ENCODE measurements around the gene INSR. TPM values are rescaled to one million over a fixed set of nuclear protein-coding genes. Genes with fewer than 3 reads are reported as not detected.

The INSR gene
- total and polyA plus RNA-seq, 2 of the 8 experiments (the other 6 are each of a cell fraction or from before 2014, with no cell fraction given) = 13.1 to 48.7 TPM

DNA sequence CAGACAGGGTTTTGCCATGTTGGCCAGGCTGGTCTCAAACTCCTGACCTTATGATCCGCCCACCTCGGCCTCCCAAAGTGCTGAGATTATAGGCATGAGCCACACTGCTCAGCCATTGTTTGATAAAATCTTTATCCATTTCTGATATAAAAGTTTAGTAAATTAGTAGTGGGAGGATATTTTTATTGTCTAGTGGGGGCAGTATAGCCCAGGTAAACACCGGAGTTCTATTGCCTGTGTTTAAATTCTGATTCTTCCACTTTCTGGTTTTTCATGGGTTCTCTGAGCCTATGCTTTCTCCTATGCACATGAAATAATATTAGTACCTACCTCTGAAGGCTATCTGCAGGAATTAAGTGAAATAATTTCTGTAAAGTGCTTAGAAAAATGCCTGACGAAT, 34.4 kb upstream of the INSR start:
- no peak overlapping the region for H2AK5ac ChIP-seq (ENCODE audit: low read depth, low read length)
- H3K4me1 ChIP-seq (replicated peaks in 1 of 4; ENCODE audit: control insufficient read depth in 3 of 4, insufficient read depth in 4 of 4, low read length in 3 of 4) = no peaks in the 10 kb centered on the region
- ChIA-PET CTCF (ENCODE audit: partially characterized antibody) (interaction anchor here (1.1 to 2.3 kb wide), 4 partner anchors 12 to 128 kb away, joined by 3 to 5 read pairs (median 4); no protein-coding TSS in a partner anchor), POLR2A (ENCODE audit: partially characterized antibody) (no interaction called here)
- H3K27me3 ChIP-seq (replicated peaks in 1 of 4; ENCODE audit: control insufficient read depth in 3 of 4, extremely low read depth in 1 of 4, insufficient read depth in 3 of 4, low read length in 3 of 4) = no peaks in the 10 kb centered on the region
- no peak overlapping the region for H2BK5ac ChIP-seq (ENCODE audit: low read depth, low read length)
- H4K91ac ChIP-seq (replicated peaks; ENCODE audit: insufficient read length, low read length) = no peak overlapping the region
- peaks cover 7% of the 10 kb centered on the region; the same call in 1 of the 2 replicates for H3K23me2 ChIP-seq (ENCODE audit: low read depth, low read length)
- DNase-seq (ENCODE audit: low read depth in 1 of 2, low spot score in 2 of 2) = no peak
- no peak overlapping the region for H3K23ac ChIP-seq (ENCODE audit: insufficient read length)
- H3K9me3 ChIP-seq (ENCODE audit: insufficient read depth in 2 of 2, low read depth in 1 of 2, low read length in 1 of 2) = peaks cover 0 to 11% of the 10 kb centered on the region in 2 experiments; a peak in 2 of 4 replicates
- no peak for FAIRE-seq
- no peak overlapping the region for H2BK15ac ChIP-seq (ENCODE audit: low read length)
- no peak overlapping the region for H2AFZ ChIP-seq (ENCODE audit: low read length)
- no peak overlapping the region for H3K9ac ChIP-seq (replicated peaks in 1 of 4; ENCODE audit: extremely low read depth in 1 of 4, low read depth in 3 of 4, low read length in 3 of 4)
- no peak overlapping the region for H4K5ac ChIP-seq (ENCODE audit: insufficient read length, low read depth, low read length)
- H3K14ac ChIP-seq (ENCODE audit: insufficient read length) = no peak overlapping the region
- H3K79me2 ChIP-seq (ENCODE audit: control insufficient read depth in 1 of 2, insufficient read depth in 2 of 2, low read length in 2 of 2) = no peaks in the 10 kb centered on the region
- no peak overlapping the region for H2BK120ac ChIP-seq (replicated peaks; ENCODE audit: low read depth, low read length)
- no peak overlapping the region for H2BK12ac ChIP-seq (ENCODE audit: low read depth, low read length)
- H2BK20ac ChIP-seq (ENCODE audit: low read length) = no peak overlapping the region
- H3K79me1 ChIP-seq (ENCODE audit: low read depth, low read length) = no peaks in the 10 kb centered on the region
- peaks cover 0 to 6% of the 10 kb centered on the region in 2 experiments for H4K20me1 ChIP-seq (replicated peaks in 1 of 2; ENCODE audit: control insufficient read depth in 1 of 2, insufficient read depth in 2 of 2, low read length in 2 of 2)
- WGBS, 2 experiments (ENCODE audit: extremely low coverage in 1 of 2, insufficient coverage in 1 of 2, insufficient read length in 1 of 2, insufficient replicate concordance in 2 of 2, low coverage in 1 of 2, low lambda C conversion rate in 2 of 2, missing lambda C conversion rate in 1 of 2) = 87% methylated on average over 4 of the region's 4 CpGs; no CpG with 5 or more reads in 1 of the 2 experiments
- H3K4me2 ChIP-seq (ENCODE audit: insufficient read depth in 1 of 2, low read depth in 2 of 2, low read length in 2 of 2) = no peak overlapping the region
- no peak overlapping the region for H3K27ac ChIP-seq (ENCODE audit: low read depth, low read length)
- no peak overlapping the region for H4K8ac ChIP-seq (ENCODE audit: extremely low read depth, insufficient read depth, low read length)
- H3K4ac ChIP-seq (replicated peaks; ENCODE audit: insufficient read length, low read depth, low read length) = no peak overlapping the region
- H3K36me3 ChIP-seq (ENCODE audit: control insufficient read depth in 2 of 4, insufficient read depth in 4 of 4, low read length in 3 of 4) = no peaks in the 10 kb centered on the region
- H3K4me3 ChIP-seq (ENCODE audit: extremely low read depth in 1 of 4, insufficient read depth in 2 of 4, low read depth in 3 of 4, low read length in 4 of 4) = no peak overlapping the region
- H3K56ac ChIP-seq (replicated peaks; ENCODE audit: insufficient read length, low read depth, low read length) = no peak overlapping the region
- no peak overlapping the region for H3K18ac ChIP-seq (ENCODE audit: extremely low read depth, low read length)
- TF ChIP-seq KDM1A (IDR thresholded peaks at IDR 0.05; ENCODE audit: borderline replicate concordance, low read length) (no peak), POLR2A (IDR thresholded peaks at IDR 0.05; ENCODE audit: control extremely low read depth in 1 of 2, low read depth in 2 of 2, low read length in 2 of 2) (no peak), ZNF274 (IDR thresholded peaks at IDR 0.05; ENCODE audit: borderline replicate concordance, extremely low read depth, low read length) (no peak), TEAD4 (IDR thresholded peaks at IDR 0.05; ENCODE audit: low read depth, low read length) (no peak), TCF12 (IDR thresholded peaks at IDR 0.05; ENCODE audit: low read depth, low read length) (no peak), NANOG (IDR thresholded peaks at IDR 0.05; ENCODE audit: insufficient read depth, low read depth, low read length, poor library complexity, severe bottlenecking) (no peak), TBP (IDR thresholded peaks at IDR 0.05; ENCODE audit: low read depth, low read length) (no peak), CREB1 (IDR thresholded peaks at IDR 0.05) (no peak), EZH2 (IDR thresholded peaks at IDR 0.05; ENCODE audit: low read depth, low read length, severe bottlenecking) (no peak), SUZ12 (IDR thresholded peaks at IDR 0.05; ENCODE audit: low read length) (no peak), POLR2AphosphoS5 (IDR thresholded peaks at IDR 0.05; ENCODE audit: low read depth, low read length) (no peak), CBX8 (IDR thresholded peaks at IDR 0.05; ENCODE audit: borderline replicate concordance, low read depth, low read length) (no peak), RBBP5 (IDR thresholded peaks at IDR 0.05; ENCODE audit: borderline replicate concordance, low read depth, low read length) (no peak), HDAC6 (IDR thresholded peaks at IDR 0.05; ENCODE audit: low read depth, low read length) (no peak)
- TF ChIP-seq, protein P1, sequence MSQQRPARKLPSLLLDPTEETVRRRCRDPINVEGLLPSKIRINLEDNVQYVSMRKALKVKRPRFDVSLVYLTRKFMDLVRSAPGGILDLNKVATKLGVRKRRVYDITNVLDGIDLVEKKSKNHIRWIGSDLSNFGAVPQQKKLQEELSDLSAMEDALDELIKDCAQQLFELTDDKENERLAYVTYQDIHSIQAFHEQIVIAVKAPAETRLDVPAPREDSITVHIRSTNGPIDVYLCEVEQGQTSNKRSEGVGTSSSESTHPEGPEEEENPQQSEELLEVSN (IDR thresholded peaks at IDR 0.05) = no peak

Data from H1 (cell line).